DOHH2 (cell line): Measurements from ENCODE around the gene CD163L1.

Source experiments
- H3F3A ChIP-seq: fragments of 200-600 bp; sonication (generic), shearing (Covaris generic); 2 replicates; pipeline ENCODE4 v1.6.0; 2016; ENCODE audit warnings: antibody characterized with exemption, mild to moderate bottlenecking; ENCODE audit not compliant: control insufficient read depth, insufficient read depth
- H3K27ac ChIP-seq: fragments of 200-600 bp; sonication (generic); 2 replicates; pipeline ENCODE4 v1.5.1; 2014; ENCODE audit warnings: low read depth, mild to moderate bottlenecking, low read length, moderate library complexity
- H3K27me3 ChIP-seq: fragments of 200-600 bp; sonication (generic); 2 replicates; pipeline ENCODE4 v1.6.1; 2014; ENCODE audit warnings: mild to moderate bottlenecking, low read length, mixed read lengths; ENCODE audit not compliant: control insufficient read depth
- H3K36me3 ChIP-seq: fragments of 200-600 bp; sonication (generic); 2 replicates; pipeline ENCODE4 v1.6.1; 2014; ENCODE audit warnings: mild to moderate bottlenecking, low read length, moderate library complexity, mixed read lengths; ENCODE audit not compliant: control insufficient read depth
- H3K4me1 ChIP-seq: fragments of 200-600 bp; sonication (generic); 2 replicates; pipeline ENCODE4 v1.6.1; 2014; ENCODE audit warnings: mild to moderate bottlenecking, low read length, mixed read lengths; ENCODE audit not compliant: control insufficient read depth
- H3K4me2 ChIP-seq: fragments of 200-600 bp; sonication (generic); 2 replicates; pipeline ENCODE4 v1.6.0; 2014; ENCODE audit warnings: mild to moderate bottlenecking, low read length, moderate library complexity
- H3K4me3 ChIP-seq: fragments of 200-600 bp; sonication (generic); 2 replicates; pipeline ENCODE4 v1.5.1; 2014; ENCODE audit warnings: mild to moderate bottlenecking, low read length, mixed read lengths
- H3K79me2 ChIP-seq: fragments of 200-600 bp; sonication (generic); 2 replicates; pipeline ENCODE4 v1.6.1; 2014; ENCODE audit warnings: mild to moderate bottlenecking, low read length, mixed read lengths; ENCODE audit not compliant: control insufficient read depth
- H3K9me2 ChIP-seq: fragments of 200-600 bp; sonication (generic); replicated peaks from 2 replicates; pipeline ENCODE4 v1.6.1; 2014; ENCODE audit warnings: mild to moderate bottlenecking, low read length, mixed read lengths; ENCODE audit not compliant: control insufficient read depth
- H3K9me3 ChIP-seq: fragments of 200-600 bp; sonication (generic); 2 replicates; pipeline ENCODE4 v1.6.1; 2014; ENCODE audit warnings: antibody characterized with exemption, low read length, mixed read lengths; ENCODE audit not compliant: control insufficient read depth, insufficient read depth
- H4K20me1 ChIP-seq: fragments of 200-600 bp; sonication (generic); 2 replicates; pipeline ENCODE4 v1.6.0; 2014; ENCODE audit warnings: low read depth, mild to moderate bottlenecking, antibody characterized with exemption, low read length, moderate library complexity; ENCODE audit not compliant: control insufficient read depth, insufficient read depth
- CTCF ChIP-seq: fragments of 200-600 bp; sonication (generic); IDR thresholded peaks from one replicate; pipeline ENCODE4 v1.5.1; 2014; ENCODE audit warnings: antibody characterized with exemption, mild to moderate bottlenecking, low read depth, low read length; ENCODE audit not compliant: poor library complexity, severe bottlenecking
- EZH2phosphoT487 ChIP-seq: fragments of 200-600 bp; sonication (generic); IDR thresholded peaks from 2 replicates; pipeline ENCODE4 v1.6.1; 2017; ENCODE audit warnings: borderline replicate concordance, mild to moderate bottlenecking, antibody characterized with exemption, low read length, moderate library complexity, mixed read lengths

The CD163L1 gene

GRCh38 chr12:7395950-7396349 lies 48.0 kb downstream of the CD163L1 start:
- Histone ChIP-seq H3K9me3 (no peaks in the 10 kb centered on the region), H4K20me1 (no peaks in the 10 kb centered on the region), H3K36me3 (no peaks in the 10 kb centered on the region), H3K27me3 (no peaks in the 10 kb centered on the region), H3K27ac (no peak overlapping the region), H3F3A (no peaks in the 10 kb centered on the region), H3K4me2 (no peak overlapping the region), H3K4me3 (no peak overlapping the region), H3K4me1 (no peaks in the 10 kb centered on the region), H3K79me2 (no peaks in the 10 kb centered on the region), H3K9me2 (no peaks in the 10 kb centered on the region)
- TF ChIP-seq EZH2phosphoT487 = no peak
- TF ChIP-seq CTCF = no peak

DNA sequence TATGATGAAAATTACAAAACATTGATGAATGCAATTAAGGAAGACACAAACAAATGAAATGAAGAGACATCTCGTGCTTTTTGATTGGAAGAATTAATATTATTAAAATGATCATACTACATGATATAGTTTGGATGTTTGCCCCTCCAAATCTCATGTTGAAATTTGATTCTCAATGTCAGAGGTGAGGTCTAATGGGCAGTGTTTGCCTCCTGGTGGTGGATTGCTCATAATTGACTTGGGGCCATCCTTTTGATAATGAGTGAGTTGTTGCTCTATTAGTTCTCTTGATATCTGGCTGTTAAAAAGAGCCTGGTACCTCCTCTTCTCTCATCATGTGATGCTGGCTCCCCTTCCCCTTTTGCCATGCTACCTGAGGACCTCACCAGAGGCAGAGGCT lies 56.7 kb downstream of the CD163L1 start:
- H3K79me2 ChIP-seq = no peaks in the 10 kb centered on the region
- no peaks in the 10 kb centered on the region for H3K36me3 ChIP-seq
- H3K4me1 ChIP-seq = no peaks in the 10 kb centered on the region
- H4K20me1 ChIP-seq = no peaks in the 10 kb centered on the region
- H3K27ac ChIP-seq = no peak overlapping the region
- no peaks in the 10 kb centered on the region for H3K9me2 ChIP-seq
- no peaks in the 10 kb centered on the region for H3K27me3 ChIP-seq
- H3K4me3 ChIP-seq = no peak overlapping the region
- TF ChIP-seq EZH2phosphoT487 (no peak), CTCF (no peak)
- H3F3A ChIP-seq = no peaks in the 10 kb centered on the region
- H3K4me2 ChIP-seq = no peak overlapping the region
- no peaks in the 10 kb centered on the region for H3K9me3 ChIP-seq

DNA sequence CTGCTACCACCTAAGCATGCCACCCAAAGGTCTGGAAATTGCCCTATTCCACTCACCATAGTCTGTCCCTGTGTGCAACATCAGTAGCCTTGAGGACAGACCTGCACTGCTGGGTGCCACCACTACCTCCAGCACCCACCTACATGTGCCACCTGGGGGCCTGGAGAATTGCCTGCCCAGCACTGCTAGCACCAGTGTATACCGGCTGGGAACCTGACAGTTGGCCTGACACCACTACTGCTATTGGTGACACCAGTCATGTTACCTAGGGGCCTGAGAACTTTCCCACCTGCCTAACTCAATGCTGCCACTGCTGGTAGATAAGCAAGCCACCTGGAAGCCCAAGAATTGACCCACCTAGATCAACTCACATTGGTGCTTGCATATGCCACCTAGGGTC lies 60.8 kb downstream of the CD163L1 start:
- Histone ChIP-seq H3K9me3 (no peaks in the 10 kb centered on the region), H3K4me2 (no peak overlapping the region), H3K27ac (no peak overlapping the region), H3F3A (no peaks in the 10 kb centered on the region), H3K27me3 (no peaks in the 10 kb centered on the region), H3K4me1 (no peaks in the 10 kb centered on the region), H3K4me3 (no peak overlapping the region), H3K36me3 (no peaks in the 10 kb centered on the region), H3K79me2 (no peaks in the 10 kb centered on the region), H4K20me1 (no peaks in the 10 kb centered on the region), H3K9me2 (no peaks in the 10 kb centered on the region)
- TF ChIP-seq CTCF (no peak), EZH2phosphoT487 (no peak)

- Histone ChIP-seq H4K20me1 (no peaks in the 10 kb centered on the region), H3F3A (no peaks in the 10 kb centered on the region), H3K4me3 (no peak overlapping the region), H3K27ac (no peak overlapping the region), H3K79me2 (no peaks in the 10 kb centered on the region), H3K9me2 (no peaks in the 10 kb centered on the region), H3K36me3 (no peaks in the 10 kb centered on the region), H3K4me1 (no peaks in the 10 kb centered on the region), H3K27me3 (no peaks in the 10 kb centered on the region), H3K9me3 (no peaks in the 10 kb centered on the region), H3K4me2 (no peak overlapping the region)
- TF ChIP-seq CTCF (no peak), EZH2phosphoT487 (no peak)
Observed at GRCh38 chr12:7376196-7376595, 67.8 kb downstream of the CD163L1 start.
